Duodenal mucosa (tissue), 2 donors: ENCODE measurements around the gene AGAP4.
"Not testable (repeated sequence)": the region's sequence is repeated elsewhere in the genome, so short reads cannot be mapped to it uniquely, and the experiment has no call there.

Experiments
- H3K27ac ChIP-seq: one replicate; pipeline ENCODE4 v1.7.0; 2013; ENCODE audit warnings: low read depth, low read length
- H3K27me3 ChIP-seq, 2 donors: one replicate each; pipeline ENCODE4 v1.7.0; 2013; ENCODE audit warnings: low read length in 2 of 2, control low read depth in 1 of 2; ENCODE audit not compliant: insufficient read depth in 2 of 2, control insufficient read depth in 1 of 2
- H3K36me3 ChIP-seq, 2 donors: one replicate each; pipeline ENCODE4 v1.7.0; 2013; ENCODE audit warnings: low read length in 2 of 2, control low read depth in 1 of 2; ENCODE audit not compliant: insufficient read depth in 2 of 2, control insufficient read depth in 1 of 2
- H3K4me1 ChIP-seq, 2 donors: one replicate each; pipeline ENCODE4 v1.7.0; 2013; ENCODE audit warnings: low read length in 2 of 2, control low read depth in 1 of 2; ENCODE audit not compliant: insufficient read depth in 2 of 2, control insufficient read depth in 1 of 2
- H3K4me3 ChIP-seq, 2 donors: one replicate each; pipeline ENCODE4 v1.7.0; 2013; ENCODE audit warnings: low read length in 2 of 2, low read depth in 1 of 2
- H3K9ac ChIP-seq, 2 donors: one replicate each; pipeline ENCODE4 v1.7.0; 2013; ENCODE audit warnings: low read length in 2 of 2, low read depth in 1 of 2
- H3K9me3 ChIP-seq, 2 donors: one replicate each; pipeline ENCODE4 v1.7.0; 2013; ENCODE audit warnings: low read length in 2 of 2, control low read depth in 1 of 2; ENCODE audit not compliant: control insufficient read depth in 1 of 2

AGAP4 gene

DNA sequence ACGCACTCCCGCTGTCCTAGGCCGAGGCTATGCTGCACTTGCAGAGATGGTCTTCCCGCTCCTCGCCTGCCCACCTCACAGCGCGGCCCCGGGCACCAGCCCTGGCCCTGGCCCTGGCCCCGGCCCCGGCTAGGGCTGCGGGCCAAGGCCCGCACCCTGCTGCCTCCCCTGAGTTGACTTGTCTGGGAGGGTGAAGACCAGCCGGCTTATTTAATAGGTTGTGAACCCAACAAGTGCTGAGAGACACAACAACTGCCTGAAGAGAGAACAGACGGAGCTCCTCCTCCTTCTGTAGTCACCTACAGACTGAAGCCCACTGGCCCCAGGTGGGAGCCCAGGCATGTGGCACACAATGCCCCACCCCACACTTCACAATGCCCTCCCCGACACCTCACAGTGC is at the start of gene AGAP4:
AGAP4 (minus strand) TSS at position 101 of the 400 bp plus-strand sequence. CDS start 153 bp downstream, outside the sequence.
- not testable (repeated sequence) for H3K27ac ChIP-seq, H3K4me3 ChIP-seq, H3K9ac ChIP-seq, H3K9me3 ChIP-seq, H3K4me1 ChIP-seq, H3K36me3 ChIP-seq, H3K27me3 ChIP-seq

DNA sequence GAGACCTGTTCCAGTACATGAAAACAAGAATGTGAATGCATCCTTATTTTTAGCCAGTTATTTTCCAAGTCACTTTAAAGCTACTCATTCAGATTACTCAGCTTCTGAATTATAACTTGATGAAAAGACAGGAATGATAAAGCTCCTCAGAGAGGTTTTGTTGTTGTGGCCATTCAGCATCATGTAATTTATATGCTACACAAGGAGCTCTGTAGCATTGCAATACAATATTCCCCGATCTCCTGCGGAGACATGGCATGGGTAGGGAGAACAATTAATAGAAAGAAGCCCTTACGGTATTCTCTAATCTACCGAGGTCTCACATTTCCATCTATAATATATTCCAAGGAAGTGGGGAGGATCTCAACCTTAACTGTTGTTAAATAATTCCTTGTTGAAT is 43.4 kb upstream of the AGAP4 start:
- H3K27me3 ChIP-seq, H3K36me3 ChIP-seq, H3K9ac ChIP-seq, H3K4me1 ChIP-seq, H3K4me3 ChIP-seq, H3K9me3 ChIP-seq, H3K27ac ChIP-seq: not testable (repeated sequence)

DNA sequence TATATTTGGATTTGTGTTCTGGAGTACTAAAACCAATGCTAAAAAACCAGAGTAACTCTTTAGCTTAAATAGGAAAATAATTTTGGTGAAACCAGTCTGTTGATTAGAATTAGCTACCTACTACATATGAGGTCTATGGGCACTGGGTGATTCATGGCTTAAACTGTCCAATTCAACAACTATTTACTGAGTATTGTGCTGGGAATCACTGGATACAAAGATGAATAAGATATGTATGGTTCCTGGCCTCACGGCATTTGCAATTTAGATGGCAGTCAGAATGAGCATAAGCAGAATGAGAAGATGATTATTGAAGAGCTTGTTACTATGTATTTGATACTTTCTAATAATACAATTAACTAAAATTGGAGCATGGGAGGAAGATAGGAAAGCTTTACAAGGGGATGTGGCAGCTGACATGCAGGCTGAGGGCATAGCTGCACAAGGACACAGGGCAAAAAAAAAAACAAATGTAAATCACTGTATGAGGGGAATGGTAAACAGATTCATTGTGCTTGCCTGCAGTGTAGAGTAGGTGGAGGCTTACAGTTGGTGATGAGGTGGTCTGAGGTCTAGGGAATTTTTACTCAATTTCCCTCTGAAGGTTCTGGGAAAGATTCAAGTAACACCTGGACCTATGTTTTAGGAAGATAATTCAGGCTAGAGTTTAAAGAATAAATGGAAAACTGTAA is 42.4 kb upstream of the AGAP4 start:
- not testable (repeated sequence) for H3K27ac ChIP-seq, H3K9me3 ChIP-seq, H3K27me3 ChIP-seq, H3K9ac ChIP-seq, H3K36me3 ChIP-seq, H3K4me3 ChIP-seq, H3K4me1 ChIP-seq

DNA sequence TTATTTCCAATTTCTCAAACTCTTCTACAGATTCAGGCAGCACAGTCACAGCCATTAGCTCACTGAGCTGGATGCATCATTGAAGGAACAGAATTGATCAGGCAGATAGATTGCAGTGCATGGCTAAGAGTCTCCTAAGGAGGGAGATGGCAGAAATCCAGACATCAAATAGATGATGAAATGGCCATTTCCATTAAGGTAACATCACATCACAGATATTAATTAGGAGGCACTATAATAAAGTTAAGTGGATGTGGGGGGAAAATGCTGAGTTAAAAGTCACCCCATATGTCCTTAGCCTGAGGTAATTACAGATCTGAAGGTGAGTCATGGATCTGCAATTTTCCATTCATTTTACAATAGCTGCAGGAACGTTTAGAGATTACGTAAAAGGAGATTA is 35.6 kb upstream of the AGAP4 start:
- not testable (repeated sequence) for H3K9ac ChIP-seq, H3K9me3 ChIP-seq, H3K36me3 ChIP-seq, H3K4me1 ChIP-seq, H3K4me3 ChIP-seq, H3K27me3 ChIP-seq, H3K27ac ChIP-seq

DNA sequence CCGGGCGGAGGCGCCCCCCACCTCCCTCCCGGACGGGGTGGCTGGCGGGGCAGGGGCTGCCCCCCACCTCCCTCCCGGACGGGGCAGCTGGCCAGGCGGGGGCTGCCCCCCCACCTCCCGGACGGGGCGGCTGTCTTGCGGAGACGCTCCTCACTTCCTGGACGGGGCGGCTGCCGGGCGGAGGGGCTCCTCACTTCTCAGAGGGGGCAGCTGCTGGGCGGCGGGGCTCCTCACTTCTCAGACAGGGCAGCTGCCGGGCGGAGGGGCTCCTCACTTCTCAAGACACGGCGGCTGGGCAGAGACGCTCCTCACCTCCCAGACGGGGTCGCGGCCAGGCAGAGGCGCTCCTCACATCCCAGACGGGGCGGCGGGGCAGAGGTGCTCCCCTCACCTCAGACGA is 18.1 kb upstream of the AGAP4 start:
- not testable (repeated sequence) for H3K4me1 ChIP-seq, H3K4me3 ChIP-seq, H3K27ac ChIP-seq, H3K36me3 ChIP-seq, H3K9ac ChIP-seq, H3K27me3 ChIP-seq, H3K9me3 ChIP-seq

DNA sequence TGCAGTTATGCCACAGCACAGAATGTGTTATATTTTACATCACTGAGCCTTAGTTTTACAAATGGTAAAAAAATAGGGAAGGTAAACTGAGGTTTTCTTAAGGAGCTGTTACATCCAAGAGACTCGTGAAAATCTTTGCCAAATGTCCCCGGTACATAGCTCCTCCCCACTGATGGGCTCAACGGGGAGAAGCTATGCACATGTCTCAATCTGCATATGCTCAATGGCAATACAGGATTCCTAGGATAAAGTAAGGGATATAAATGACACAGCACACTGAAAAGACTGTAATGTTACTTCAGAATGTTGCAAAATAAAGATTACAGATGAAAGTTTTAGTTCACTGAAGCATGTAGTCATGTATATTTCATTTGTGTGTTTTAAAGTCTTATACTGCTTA is 17.0 kb upstream of the AGAP4 start:
- H3K27me3 ChIP-seq, H3K4me1 ChIP-seq, H3K27ac ChIP-seq, H3K36me3 ChIP-seq, H3K9me3 ChIP-seq, H3K9ac ChIP-seq, H3K4me3 ChIP-seq: not testable (repeated sequence)

DNA sequence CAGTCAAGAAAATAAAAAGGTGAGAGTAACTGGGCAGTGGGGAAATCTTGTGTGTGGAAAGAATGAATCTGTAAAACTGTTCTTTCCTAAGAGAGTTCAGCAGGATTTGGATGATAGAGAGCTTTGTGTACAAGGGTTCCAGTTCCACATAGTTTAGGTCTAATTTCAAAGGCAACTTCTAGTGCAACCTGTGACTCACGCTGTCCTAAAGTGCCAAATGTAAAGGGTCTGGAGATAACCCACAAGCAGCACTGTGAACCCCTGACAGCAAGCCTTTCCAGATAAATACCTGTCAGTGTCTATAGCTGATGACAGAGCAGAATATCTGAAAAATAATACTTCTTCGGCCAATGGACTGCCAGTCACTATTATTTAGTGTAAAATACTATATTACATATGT is 16.3 kb upstream of the AGAP4 start:
- H3K4me3 ChIP-seq, H3K4me1 ChIP-seq, H3K9me3 ChIP-seq, H3K9ac ChIP-seq, H3K27ac ChIP-seq, H3K36me3 ChIP-seq, H3K27me3 ChIP-seq: not testable (repeated sequence)

DNA sequence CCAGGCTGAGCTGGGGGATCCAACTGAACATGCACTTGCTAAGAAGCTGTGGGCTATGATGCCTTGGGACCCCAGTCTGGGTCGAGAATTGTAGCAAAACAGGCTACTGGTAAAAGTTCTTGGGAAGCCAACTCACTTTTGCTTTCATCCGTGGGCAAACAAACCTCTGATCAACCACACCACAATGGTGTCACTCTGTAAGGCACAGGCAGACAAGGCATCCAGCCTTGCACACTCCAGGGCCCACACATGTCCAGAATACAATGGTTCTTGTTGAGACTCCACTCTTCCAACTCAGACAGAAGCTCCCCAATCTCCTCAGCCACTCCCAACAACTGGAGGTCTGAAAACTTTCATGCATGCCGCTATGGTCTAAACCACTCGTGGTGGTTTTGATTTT is 10.6 kb upstream of the AGAP4 start:
- H3K36me3 ChIP-seq, H3K4me1 ChIP-seq, H3K9ac ChIP-seq, H3K27ac ChIP-seq, H3K9me3 ChIP-seq, H3K27me3 ChIP-seq, H3K4me3 ChIP-seq: not testable (repeated sequence)

DNA sequence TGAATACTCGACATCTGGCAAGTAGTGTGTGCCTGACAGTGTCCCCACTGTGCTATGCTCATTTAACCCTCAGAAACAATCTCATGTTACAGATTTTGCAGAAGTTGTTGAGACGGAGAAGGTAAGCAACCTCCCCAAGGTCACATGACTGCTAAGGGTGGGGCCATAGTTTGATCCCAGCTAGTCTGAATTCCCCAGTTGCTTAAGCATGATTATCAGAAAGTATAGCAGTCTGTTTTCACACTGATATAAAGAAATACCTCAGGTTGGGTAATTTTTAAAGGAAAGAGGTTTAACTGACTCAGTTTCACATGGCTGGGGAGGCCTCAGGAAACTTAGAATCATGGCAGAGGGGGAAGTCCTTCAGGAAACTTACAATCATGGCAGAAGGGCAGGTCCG is 1.2 kb upstream of the AGAP4 start:
- H3K9ac ChIP-seq, H3K9me3 ChIP-seq, H3K4me1 ChIP-seq, H3K36me3 ChIP-seq, H3K27me3 ChIP-seq, H3K27ac ChIP-seq, H3K4me3 ChIP-seq: not testable (repeated sequence)

DNA sequence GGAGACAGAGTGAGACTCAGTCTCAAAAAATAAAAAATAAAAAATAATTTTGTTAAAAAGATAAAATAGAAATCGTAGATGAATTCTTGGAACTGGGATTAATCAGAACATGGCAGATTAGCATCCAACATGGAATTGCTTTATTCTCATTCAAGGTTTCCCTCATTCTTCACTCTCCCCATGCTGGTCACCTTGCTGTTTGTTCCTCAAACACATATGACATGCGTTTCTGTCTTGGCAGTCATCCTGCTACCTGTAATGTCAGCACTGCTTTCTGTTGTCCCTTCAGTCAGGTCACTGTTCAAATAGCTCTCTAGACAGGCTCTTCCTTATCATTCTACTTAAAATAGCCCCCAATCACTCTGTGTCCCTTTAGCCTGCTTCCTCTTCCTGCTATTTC is 24.4 kb downstream of the AGAP4 start:
- not testable (repeated sequence) for H3K27ac ChIP-seq, H3K4me3 ChIP-seq, H3K9me3 ChIP-seq, H3K27me3 ChIP-seq, H3K4me1 ChIP-seq, H3K9ac ChIP-seq, H3K36me3 ChIP-seq
